Keratinocyte (primary cell): ENCODE results near the gene CLNK.

ENCODE experiments used
- CTCF ChIP-seq, 3 experiments: IDR thresholded peaks in 1 of 3; conservative IDR thresholded peaks in 1 of 3; optimal IDR thresholded peaks in 1 of 3; 2 replicates in 2 of 3; 3 replicates in 1 of 3; pipeline versions ENCODE3 to v1.5.1; 2011; ENCODE audit warnings: low read length in 3 of 3, mild to moderate bottlenecking in 3 of 3, moderate library complexity in 2 of 3, control low read depth in 1 of 3, inconsistent platforms in 1 of 3; ENCODE audit not compliant: insufficient read depth in 2 of 3; ENCODE audit errors: extremely low read depth in 1 of 3
- EZH2 ChIP-seq: IDR thresholded peaks from one replicate; pipeline ENCODE4 v1.6.1; 2012; ENCODE audit warnings: inconsistent platforms, mild to moderate bottlenecking, low read length, moderate library complexity

GRCh38 chr4:10625131-10625530 is 59.4 kb downstream of the CLNK start:
- TF ChIP-seq CTCF (optimal IDR thresholded peaks at IDR 0.05 in 1 of 3, IDR thresholded peaks at IDR 0.05 in 1 of 3, conservative IDR thresholded peaks at IDR 0.05 in 1 of 3; ENCODE audit: extremely low read depth in 1 of 3, insufficient read depth in 2 of 3, low read length in 3 of 3) (no peak), EZH2 (no peak)
